IPS-NIHi7 (cell line): Measurements from ENCODE around the gene FHIT.

Source experiments
- DNase-seq: peaks from one replicate; pipeline ENCODE4 v3.0.0; 2012; ENCODE audit warnings: mixed read lengths; ENCODE audit errors: extremely low spot score

The FHIT gene

DNA sequence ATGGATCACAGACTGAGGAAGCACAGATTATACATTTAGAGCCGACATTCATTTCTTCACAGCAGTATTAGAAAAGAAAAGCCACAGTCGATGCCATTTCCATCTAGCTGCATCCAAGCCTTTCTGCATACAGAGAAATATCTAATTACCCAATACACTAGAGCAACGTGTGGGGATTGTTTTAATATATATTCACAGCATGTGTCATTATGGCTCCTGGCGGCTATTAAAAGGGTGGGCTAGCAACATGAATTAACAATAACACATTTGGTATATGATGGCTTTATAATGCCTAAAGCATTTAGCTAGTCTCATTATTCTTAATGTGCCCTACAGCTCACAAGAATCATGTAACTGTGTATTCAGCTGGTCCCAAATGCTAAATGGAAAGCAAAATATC, 1030.5 kb downstream of the FHIT start:
- DNase-seq: no peak

DNA sequence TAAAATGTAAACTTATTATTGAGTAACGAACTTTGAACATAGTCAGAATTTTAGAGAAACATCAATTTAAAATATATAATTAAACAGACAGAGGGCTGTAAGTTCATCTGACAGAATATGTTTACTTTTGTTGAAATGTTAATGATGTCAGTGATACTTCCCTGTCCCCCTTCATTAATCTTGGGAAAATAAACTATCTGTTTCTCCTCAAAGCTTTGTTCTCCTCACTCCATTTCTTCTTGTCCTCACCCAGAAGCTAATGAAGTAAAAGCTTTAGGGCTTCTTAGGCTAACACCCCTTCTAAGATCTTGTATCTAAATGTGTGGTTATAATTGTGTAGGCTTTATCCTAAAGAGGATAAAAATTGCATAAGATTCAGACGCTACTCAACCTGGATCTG, 1031.8 kb downstream of the FHIT start:
- no peak for DNase-seq

DNA sequence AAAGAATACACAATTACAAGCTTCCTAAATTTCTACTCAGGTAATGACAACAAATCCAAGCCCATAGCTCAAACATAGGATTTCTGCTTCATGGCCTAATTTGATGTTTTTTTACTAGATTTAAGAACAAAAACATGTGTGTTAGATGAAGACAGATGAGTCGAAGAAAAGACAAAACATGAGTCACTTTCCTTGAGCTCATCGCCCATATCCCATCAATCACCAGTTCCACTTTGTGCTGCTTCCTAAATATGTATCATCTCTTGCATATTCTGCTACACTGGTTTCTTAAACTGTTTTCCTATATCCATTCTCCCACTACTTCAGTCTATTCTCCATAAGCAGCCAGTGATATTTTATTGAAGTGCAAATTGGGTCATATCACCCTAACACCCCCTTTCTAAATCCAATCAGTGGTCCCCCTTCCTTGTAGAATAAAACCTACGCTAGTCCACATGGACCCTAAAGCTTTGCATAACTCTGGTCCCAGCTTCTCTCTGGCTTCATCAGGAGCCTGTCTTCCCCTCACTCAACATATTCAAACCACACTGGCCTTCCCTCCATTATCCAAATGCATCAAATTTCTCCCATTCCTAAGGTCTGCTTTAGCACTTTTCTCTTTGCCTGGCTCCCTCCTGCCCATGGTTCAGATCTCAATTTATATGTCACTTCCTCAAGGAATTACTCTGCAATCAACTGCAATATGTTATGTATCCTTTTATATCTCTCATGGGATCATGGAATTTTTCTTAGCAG, 1033.9 kb downstream of the FHIT start:
- no peak for DNase-seq

GRCh38 chr3:60216462-60217075, 1034.7 kb downstream of the FHIT start:
- DNase-seq: no peak

DNA sequence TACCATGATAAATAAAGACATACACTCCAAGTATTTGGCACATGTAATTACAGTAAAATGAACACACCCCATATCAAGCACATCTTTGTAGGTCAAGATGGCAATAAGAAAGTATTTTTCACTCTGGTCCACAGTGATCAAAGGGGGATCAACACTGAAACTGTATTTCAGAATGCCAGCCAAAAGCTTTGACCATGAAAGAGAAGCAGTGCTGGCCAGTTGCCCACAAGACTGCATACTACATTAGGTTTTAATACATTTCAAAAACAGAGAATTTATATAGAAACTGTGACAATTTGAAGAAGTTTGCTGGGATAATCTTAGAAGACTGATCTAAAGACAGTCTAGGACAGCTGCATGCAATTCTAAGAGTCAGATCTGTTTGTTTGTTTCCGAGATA, 1035.3 kb downstream of the FHIT start:
- DNase-seq: no peak

DNA sequence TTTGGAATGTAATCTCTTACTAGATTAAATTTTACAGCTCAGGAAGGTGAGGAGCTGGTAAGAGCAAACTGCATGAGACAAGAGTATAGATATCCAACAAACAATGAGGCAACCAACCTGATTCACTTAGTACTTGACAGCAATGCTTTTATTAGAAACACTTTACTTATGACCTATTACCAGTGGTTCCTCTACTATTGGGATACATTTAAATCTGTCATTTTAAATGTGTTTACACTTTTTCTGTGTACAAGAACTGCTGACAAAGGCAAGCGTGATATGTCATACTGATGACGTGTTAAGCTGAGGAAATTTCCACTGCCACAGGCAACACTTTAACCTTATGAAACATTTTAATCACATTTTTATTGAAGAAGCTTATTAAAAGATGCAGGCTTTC, 1043.3 kb downstream of the FHIT start:
- no peak for DNase-seq

DNA sequence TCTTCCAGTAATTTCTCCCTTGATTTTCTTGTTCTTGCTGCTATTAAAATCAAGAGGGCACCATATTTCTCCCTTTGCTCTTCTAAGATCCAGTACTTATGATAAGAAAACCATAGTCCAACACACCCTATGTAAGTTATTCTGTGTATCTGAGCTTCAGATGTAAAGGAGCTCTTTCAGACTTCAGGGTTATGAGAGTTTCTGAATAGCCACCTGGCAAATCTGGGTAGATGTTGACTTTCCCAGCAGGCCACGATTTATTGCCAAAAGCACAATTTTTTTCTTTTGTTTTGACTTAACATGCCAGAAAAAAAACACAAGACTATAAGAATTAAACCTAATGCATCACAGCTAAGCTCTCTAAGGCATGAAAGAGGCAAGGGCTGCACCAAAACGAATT, 1045.0 kb downstream of the FHIT start:
- DNase-seq: no peak

GRCh38 chr3:60202052-60202726, 1049.1 kb downstream of the FHIT start:
- DNase-seq: no peak

GRCh38 chr3:60199306-60199705, 1051.9 kb downstream of the FHIT start:
- no peak for DNase-seq

DNA sequence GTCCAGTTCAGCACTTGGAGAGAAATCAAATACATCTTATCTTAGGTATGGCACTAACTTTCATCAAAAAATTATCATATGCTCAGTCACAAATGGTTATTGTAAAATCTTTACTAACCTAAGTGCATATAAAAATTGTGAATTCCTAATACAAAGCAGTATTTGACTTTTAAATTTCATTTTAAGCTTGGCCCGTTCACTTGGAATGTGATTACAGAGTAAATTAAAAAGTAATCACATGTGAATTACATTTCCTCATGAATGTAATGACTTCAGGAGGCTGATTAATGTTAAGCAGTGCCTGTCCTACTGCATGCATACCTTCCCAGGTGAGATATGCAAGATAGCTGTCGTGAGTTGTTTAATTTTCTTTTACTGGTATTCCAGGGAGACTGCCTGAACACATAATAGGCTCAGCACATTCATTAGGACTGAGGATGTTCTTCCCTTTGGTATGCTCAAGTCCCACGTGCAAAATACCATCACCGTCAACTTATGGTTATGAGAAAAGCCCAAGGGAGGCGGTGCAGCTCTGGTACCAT, 1053.0 kb downstream of the FHIT start:
- no peak for DNase-seq

- no peak for DNase-seq
Observed at GRCh38 chr3:60192297-60193114, 1058.7 kb downstream of the FHIT start.

DNA sequence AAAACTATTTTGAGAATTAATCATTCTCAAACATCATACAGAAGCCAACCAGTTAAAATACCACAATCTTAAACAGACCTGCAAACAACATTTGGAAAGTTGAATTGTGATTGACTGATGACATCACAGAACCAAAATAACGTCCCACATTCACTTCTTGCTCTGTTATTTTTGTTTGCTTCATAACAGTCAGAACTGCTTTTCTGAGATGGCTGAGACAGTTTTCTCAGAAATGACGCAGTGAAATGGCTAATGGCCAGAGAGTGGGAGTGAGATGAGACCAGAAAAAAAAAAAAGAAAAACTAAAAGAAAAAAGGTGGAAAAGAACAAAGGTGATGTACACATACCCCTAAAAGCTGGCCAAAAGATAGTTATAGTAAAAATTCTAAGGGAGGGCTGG, 1061.2 kb downstream of the FHIT start:
- no peak for DNase-seq

- DNase-seq: no peak
Observed at GRCh38 chr3:60189304-60189703, 1061.9 kb downstream of the FHIT start.

DNA sequence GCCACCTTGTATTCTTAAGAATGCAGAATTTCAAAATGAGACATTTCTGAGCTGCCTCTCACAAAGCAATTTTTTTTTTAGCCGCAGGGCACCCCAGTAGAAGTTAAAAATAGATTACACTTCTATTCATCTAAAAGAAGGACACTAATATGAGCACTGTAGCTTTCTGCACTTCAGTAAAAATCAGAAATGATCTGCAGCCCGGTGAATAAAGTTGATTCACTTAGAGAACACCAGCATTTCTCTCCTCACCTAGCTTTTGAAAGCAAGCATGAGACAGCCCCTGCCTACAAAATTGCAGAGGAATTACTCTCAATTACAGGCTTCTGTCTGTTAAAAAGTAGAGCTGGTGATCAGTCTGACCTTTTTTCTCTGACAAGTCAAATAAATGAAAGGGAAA, 1062.4 kb downstream of the FHIT start:
- DNase-seq: no peak

GRCh38 chr3:60187343-60187742, 1063.9 kb downstream of the FHIT start:
- no peak for DNase-seq

- no peak for DNase-seq
Observed at GRCh38 chr3:60186359-60186758, 1064.9 kb downstream of the FHIT start.

- DNase-seq: no peak
Observed at GRCh38 chr3:60185161-60185560, 1066.1 kb downstream of the FHIT start.

DNA sequence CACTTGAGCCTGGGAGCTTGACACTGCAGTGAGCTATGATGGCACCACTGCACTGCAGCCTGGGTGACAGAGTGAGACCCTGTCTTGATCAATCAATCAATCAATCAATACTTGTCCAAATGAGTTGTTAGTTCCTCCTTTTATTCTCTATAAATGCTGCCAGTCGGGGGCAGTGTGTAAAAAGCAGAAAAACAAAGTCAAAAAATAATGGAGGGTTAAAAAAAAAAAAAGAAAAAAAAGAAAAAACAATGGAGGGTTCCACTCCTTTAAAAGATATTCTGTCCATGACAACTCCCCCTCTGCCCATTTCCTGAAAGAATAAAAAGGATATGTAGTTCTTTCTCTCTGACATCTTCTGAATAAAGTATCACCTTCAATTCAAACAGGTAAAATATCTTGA, 1068.6 kb downstream of the FHIT start:
- no peak for DNase-seq

DNA sequence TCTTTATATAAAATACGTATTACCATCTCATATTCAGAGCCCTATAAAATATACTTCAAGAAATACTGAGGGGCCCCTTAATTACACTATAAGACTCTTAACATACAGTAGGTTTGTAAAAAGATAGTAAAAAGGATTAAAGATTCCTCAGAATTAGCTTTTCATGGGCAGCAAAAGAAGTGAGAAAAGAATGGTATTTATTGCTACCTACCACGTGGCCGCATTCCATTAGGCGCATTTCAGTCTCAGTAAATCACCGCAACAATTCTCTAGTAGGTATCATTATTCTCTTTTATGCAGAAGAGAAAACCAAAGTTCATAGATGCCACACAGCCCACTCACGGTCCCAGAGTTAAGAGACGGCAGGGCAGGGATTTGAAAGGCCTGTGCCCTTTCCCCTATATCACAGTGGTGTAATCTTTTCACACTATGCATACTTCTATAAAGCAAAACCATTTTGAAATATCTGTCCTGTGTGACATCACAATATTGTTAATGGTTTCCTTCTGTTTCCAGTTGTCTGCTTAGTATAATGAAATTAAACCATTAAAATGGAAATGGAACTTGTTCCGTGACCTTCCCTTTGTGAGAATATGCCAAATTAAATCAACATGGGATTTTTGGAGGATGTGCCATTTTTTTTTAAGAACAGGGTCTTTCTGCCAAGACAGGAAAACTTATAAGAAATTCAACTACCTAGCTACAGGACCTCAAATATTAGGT, 1072.2 kb downstream of the FHIT start:
- no peak for DNase-seq

DNA sequence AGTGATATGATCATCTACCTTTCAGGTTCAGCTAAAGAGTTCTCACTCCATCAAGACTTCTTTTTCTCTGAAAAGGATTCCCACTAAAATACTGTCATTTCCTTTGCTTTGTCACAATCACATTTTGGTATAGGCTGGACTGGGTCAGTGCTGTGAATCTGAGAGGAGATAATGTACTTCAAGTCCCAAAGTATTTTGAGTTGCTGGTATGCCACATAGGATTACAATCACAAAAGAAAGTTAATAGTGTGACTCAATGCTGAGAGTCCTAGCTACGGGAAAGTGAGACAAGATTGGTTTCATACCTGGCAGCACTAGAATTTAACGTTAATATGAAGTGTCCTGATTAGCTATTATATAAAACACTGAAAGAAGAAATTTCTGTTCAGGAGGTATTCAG, 1073.5 kb downstream of the FHIT start:
- DNase-seq: no peak

DNA sequence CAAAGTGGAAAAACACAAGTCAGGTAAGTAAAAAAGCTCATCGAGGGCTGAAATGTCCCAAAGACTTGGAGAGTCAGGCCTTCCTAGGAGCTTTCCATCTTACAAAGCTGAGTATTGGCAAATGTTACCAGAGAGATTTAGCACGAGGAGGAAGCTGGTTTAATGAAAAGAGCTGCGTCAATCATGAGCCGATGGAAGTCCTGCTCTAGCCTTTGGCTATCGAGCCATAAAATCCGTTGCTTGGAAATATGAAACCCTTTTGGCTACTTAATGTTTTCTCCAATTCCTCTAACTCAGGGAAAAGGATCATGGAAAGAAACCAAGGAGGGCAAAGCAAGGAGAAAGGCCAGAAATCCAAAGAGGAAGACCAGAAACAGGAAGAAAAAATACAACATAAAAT, 1074.6 kb downstream of the FHIT start:
- DNase-seq: no peak
